AG09309 (cell line): Measurements from ENCODE around the gene C1QA.

Experiments
- DNase-seq: peaks from one replicate; pipeline ENCODE4 v3.0.0-alpha.2; 2010; ENCODE audit warnings: low read depth
- H3K4me3 ChIP-seq: 2 replicates; pipeline ENCODE4 v1.5.1; 2011; ENCODE audit warnings: mild to moderate bottlenecking, low read depth, low read length, moderate library complexity; ENCODE audit not compliant: control insufficient read depth
- TF ChIP-seq, protein P1 (sequence below): IDR thresholded peaks from 2 replicates; pipeline ENCODE4 v1.5.1; 2011; ENCODE audit warnings: mild to moderate bottlenecking, low read depth, low read length, inconsistent platforms; ENCODE audit not compliant: insufficient read depth, control insufficient read depth; ENCODE audit errors: missing control alignments

The C1QA gene

DNA sequence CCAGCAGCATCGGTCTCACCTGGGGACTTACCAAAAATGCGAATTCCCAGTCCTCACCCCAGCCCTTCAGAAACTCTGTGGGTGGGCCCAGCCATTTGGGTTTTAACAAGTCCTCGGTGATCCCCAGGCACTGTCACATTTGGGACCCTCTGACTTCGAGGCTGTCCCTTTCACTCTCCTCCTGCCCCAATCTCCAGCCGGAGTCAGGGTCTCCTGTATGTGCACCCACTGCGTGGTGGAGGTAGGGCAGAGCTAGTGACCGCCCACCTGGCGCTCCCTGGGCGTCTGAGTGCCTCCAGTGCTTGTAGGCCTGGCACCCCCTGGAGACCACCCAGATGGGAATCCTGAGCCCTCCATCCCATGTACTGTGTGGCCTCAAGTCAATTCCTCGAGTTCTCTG, 42.0 kb upstream of the C1QA start:
- TF ChIP-seq, protein P1, sequence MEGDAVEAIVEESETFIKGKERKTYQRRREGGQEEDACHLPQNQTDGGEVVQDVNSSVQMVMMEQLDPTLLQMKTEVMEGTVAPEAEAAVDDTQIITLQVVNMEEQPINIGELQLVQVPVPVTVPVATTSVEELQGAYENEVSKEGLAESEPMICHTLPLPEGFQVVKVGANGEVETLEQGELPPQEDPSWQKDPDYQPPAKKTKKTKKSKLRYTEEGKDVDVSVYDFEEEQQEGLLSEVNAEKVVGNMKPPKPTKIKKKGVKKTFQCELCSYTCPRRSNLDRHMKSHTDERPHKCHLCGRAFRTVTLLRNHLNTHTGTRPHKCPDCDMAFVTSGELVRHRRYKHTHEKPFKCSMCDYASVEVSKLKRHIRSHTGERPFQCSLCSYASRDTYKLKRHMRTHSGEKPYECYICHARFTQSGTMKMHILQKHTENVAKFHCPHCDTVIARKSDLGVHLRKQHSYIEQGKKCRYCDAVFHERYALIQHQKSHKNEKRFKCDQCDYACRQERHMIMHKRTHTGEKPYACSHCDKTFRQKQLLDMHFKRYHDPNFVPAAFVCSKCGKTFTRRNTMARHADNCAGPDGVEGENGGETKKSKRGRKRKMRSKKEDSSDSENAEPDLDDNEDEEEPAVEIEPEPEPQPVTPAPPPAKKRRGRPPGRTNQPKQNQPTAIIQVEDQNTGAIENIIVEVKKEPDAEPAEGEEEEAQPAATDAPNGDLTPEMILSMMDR, result no peak
- no peak overlapping the region for H3K4me3 ChIP-seq
- DNase-seq, result no peak

DNA sequence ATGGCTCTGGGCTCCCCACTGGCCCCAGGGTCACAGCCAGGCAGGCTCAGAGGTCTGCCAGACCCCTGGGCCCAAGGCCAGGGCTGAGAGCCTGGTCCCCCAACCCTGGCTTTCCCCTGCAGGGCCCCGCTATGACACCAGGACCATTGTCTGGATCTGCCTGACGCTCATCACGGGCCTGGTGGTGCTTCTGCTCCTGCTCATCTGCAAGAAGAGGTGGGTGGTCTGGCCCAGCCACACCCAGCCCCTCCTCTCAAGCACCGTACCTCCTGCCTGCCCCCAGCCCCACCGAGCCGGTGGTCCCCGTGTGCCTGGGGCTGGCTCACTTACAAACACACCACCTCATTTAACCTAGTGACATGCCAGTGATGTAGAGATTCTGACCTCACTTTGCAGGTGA, 41.3 kb upstream of the C1QA start:
- no peak overlapping the region for H3K4me3 ChIP-seq
- DNase-seq, result no peak
- TF ChIP-seq, protein P1, result no peak

DNA sequence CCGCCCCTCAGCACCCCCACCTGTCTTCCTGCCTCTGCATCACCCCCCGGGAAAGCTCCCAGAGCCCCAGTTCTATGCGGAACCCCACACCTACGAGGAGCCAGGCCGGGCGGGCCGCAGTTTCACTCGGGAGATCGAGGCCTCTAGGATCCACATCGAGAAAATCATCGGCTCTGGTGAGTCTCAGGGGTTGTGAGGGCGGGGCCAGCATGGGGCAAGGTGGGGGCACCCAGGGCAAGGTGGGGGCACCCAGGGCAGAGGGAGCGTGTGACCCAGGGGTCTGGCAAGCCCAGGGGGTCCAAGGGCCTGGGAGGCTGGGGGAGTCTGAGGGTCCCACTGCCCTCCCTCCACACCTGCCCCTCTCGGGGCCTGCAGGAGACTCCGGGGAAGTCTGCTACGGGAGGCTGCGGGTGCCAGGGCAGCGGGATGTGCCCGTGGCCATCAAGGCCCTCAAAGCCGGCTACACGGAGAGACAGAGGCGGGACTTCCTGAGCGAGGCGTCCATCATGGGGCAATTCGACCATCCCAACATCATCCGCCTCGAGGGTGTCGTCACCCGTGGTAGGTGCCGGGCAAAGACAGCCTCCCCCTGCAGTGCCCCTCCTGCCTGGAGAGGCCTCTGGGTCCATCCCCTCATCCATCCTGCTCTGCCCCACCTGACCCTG, 39.0 kb upstream of the C1QA start:
- no peak overlapping the region for H3K4me3 ChIP-seq
- TF ChIP-seq, protein P1, result no peak
- no peak for DNase-seq

DNA sequence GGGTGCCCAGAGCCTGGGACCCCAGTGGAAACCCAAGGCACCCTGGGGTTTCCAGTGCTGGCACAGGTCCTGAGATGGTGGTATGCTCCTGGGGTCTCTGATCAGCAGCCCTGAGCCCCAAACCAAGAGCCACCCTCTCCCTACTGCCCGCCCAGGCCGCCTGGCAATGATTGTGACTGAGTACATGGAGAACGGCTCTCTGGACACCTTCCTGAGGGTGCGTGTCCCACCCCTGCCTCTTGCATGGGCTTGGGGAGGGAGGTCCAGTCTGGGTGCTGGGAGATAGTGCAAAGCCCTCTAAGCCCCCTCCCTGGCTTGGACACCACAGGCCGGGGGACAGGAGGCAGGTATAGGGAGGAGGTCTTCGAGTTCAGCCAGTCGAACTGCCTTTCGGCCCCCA, 38.4 kb upstream of the C1QA start:
- DNase-seq, result no peak
- TF ChIP-seq, protein P1, result no peak
- H3K4me3 ChIP-seq, result no peak overlapping the region

DNA sequence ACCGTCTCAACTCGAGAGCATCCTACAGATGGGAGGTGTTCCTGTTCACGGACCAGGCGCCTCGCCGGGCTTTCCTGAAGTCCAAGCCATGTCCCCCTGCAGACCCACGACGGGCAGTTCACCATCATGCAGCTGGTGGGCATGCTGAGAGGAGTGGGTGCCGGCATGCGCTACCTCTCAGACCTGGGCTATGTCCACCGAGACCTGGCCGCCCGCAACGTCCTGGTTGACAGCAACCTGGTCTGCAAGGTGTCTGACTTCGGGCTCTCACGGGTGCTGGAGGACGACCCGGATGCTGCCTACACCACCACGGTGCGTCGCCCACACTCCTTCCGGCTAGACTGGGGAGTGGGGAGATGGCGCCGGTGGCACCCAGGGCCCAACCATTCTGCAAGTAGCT, 37.7 kb upstream of the C1QA start:
- no peak overlapping the region for H3K4me3 ChIP-seq
- DNase-seq, result no peak
- TF ChIP-seq, protein P1, result no peak

DNA sequence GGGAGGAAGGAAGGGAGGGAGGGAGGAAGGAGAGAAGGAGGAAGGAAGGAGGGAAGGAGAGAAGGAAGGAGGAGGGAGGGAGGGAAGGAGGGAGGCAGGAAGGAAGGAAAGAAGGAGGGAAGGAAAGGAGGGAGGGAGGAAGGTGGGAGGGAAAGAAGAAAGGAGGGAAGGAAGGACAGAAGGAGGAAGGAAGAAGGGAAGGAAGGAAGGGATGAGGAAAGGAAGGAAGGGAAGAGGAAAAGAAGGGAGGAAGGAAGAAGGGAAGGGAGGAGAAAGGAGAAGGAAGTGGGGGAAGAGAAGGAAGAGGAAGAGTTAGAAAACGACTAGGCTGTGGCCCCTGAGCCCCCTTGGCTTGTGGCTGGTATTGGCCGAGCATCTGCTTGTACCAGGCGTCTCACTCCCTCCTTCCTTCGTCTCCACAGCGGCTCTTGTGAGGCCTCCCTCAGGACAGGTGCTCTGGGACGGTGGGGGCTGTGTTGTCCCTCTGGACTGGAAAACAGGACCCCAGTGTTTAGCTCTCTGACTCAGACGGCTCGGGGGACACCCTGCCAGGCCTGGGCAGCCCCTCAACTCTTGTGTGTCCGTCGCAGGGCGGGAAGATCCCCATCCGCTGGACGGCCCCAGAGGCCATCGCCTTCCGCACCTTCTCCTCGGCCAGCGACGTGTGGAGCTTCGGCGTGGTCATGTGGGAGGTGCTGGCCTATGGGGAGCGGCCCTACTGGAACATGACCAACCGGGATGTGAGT, 36.2 kb upstream of the C1QA start:
- H3K4me3 ChIP-seq, result no peak overlapping the region
- DNase-seq, result no peak
- TF ChIP-seq, protein P1, result no peak
